GM12878 (cell line): Measurements from ENCODE around the gene ULBP1. TPM values are rescaled to one million over a fixed set of nuclear protein-coding genes. Genes with fewer than 3 reads are reported as not detected.

Experiments
- ATAC-seq: fragments of 200-7000 bp; cut with Tn5 transposase; 3 replicates; pipeline ENCODE4 v1.9.1; 2020; ENCODE audit warnings: mild to moderate bottlenecking, moderate library complexity
- BruUV-seq: library from RNA; stranded (reverse); fragments of 400-500 nt; replicated peaks from 2 replicates; lab custom pipeline; 2021; lab: Mats Ljungman, UMichigan
- CTCF ChIA-PET: fragments of 300-600 bp; sonication (Branson Sonifier 250); formaldehyde crosslinking; extraction: SDS; loops from one replicate; lab custom pipeline; 2021; ENCODE audit warnings: inconsistent platforms; lab: Yijun Ruan, JAX
- POLR2A ChIA-PET: fragments of 350-600 bp; formaldehyde crosslinking; extraction: SDS; loops from one replicate; lab custom pipeline; 2021; ENCODE audit warnings: inconsistent platforms; lab: Charles Lee
- RAD21 ChIA-PET: fragments of 300-600 bp; sonication (Branson Sonifier 250); formaldehyde crosslinking; loops from one replicate; lab custom pipeline; 2023; ENCODE audit warnings: antibody characterized with exemption; ENCODE audit not compliant: unreplicated experiment; lab: Charles Lee
- SMC1A ChIA-PET: fragments of 300-600 bp; sonication (Branson Sonifier 250); formaldehyde crosslinking; loops from one replicate; lab custom pipeline; 2023; ENCODE audit not compliant: unreplicated experiment, uncharacterized antibody; lab: Charles Lee
- DNase-seq: peaks from one replicate; pipeline ENCODE4 v3.0.0-alpha.2; 2011; ENCODE audit warnings: low read depth, low spot score
- FAIRE-seq: peaks from 3 replicates; lab custom pipeline; 2011; peaks lifted over from hg19 to GRCh38; lab: Jason Lieb, UNC
- H2AFZ ChIP-seq: 2 replicates; pipeline ENCODE4 v1.6.0; 2011; ENCODE audit warnings: low read depth, low read length, control low read depth; ENCODE audit not compliant: control insufficient read depth
- H3K27ac ChIP-seq: 2 replicates; pipeline ENCODE4 v1.5.1; 2011; ENCODE audit warnings: control low read depth; ENCODE audit not compliant: control insufficient read depth, insufficient read depth
- H3K27me3 ChIP-seq, 2 experiments: replicated peaks in 1 of 2; 2 replicates each; pipeline versions ENCODE4 v1.6.0 to v1.6.1; 2011; ENCODE audit warnings: low read length in 1 of 2; ENCODE audit not compliant: control insufficient read depth in 2 of 2, insufficient read depth in 2 of 2
- H3K36me3 ChIP-seq, 2 experiments: 2 replicates each; pipeline ENCODE4 v1.5.1; 2011; ENCODE audit warnings: low read length in 1 of 2; ENCODE audit not compliant: control insufficient read depth in 2 of 2, insufficient read depth in 2 of 2
- H3K4me1 ChIP-seq: 2 replicates; pipeline ENCODE4 v1.6.1; 2011; ENCODE audit warnings: mild to moderate bottlenecking, low read length, moderate library complexity, mixed read lengths; ENCODE audit not compliant: control insufficient read depth, insufficient read depth
- H3K4me2 ChIP-seq: 2 replicates; pipeline ENCODE4 v1.6.0; 2011; ENCODE audit warnings: control low read depth; ENCODE audit not compliant: control insufficient read depth, insufficient read depth
- H3K4me3 ChIP-seq: fragments of 200-600 bp; sonication (generic); 2 replicates; pipeline ENCODE4 v1.5.1; 2016
- H3K79me2 ChIP-seq: 2 replicates; pipeline ENCODE4 v1.6.0; 2011; ENCODE audit warnings: low read length; ENCODE audit not compliant: control insufficient read depth, insufficient read depth
- H3K9ac ChIP-seq: 2 replicates; pipeline ENCODE4 v1.8.0; 2011; ENCODE audit warnings: low read length, control low read depth, mixed read lengths; ENCODE audit not compliant: control insufficient read depth, insufficient read depth
- H3K9me3 ChIP-seq: replicated peaks from 3 replicates; pipeline ENCODE4 v1.5.1; 2011; ENCODE audit warnings: mild to moderate bottlenecking, low read length; ENCODE audit not compliant: control insufficient read depth, insufficient read depth
- H4K20me1 ChIP-seq: 2 replicates; pipeline ENCODE4 v1.6.0; 2011; ENCODE audit not compliant: control insufficient read depth, insufficient read depth
- BACH1 ChIP-seq: fragments of 450-650 bp; IDR thresholded peaks from 2 replicates; pipeline ENCODE4 v1.6.1; 2017; ENCODE audit warnings: mild to moderate bottlenecking, borderline replicate concordance
- CBX3 ChIP-seq: fragments of 200-600 bp; sonication (generic); IDR thresholded peaks from 2 replicates; pipeline ENCODE4 v1.6.1; 2016; ENCODE audit warnings: low read depth, borderline replicate concordance
- CHD1 ChIP-seq: IDR thresholded peaks from 2 replicates; pipeline ENCODE4 v1.6.1; 2012; ENCODE audit warnings: low read depth, low read length, improper control_type of control experiment
- FOXM1 ChIP-seq: IDR thresholded peaks from 2 replicates; pipeline ENCODE4 v1.6.1; 2012; ENCODE audit warnings: low read depth, mild to moderate bottlenecking, inconsistent platforms, low read length, moderate library complexity
- MTA3 ChIP-seq: IDR thresholded peaks from 2 replicates; pipeline ENCODE4 v1.6.1; 2012; ENCODE audit warnings: low read length, inconsistent platforms, borderline replicate concordance
- MXI1 ChIP-seq: fragments of 150-350 bp; IDR thresholded peaks from 2 replicates; pipeline ENCODE4 v1.6.1; 2011; ENCODE audit warnings: low read depth, mild to moderate bottlenecking, inconsistent platforms, low read length, improper control_type of control experiment
- PAX5 ChIP-seq: IDR thresholded peaks from 2 replicates; pipeline ENCODE4 v1.6.1; 2011; ENCODE audit warnings: low read depth, low read length, borderline replicate concordance
- SMARCA5 ChIP-seq: fragments of 450-650 bp; IDR thresholded peaks from 2 replicates; pipeline ENCODE4 v1.6.1; 2017; ENCODE audit warnings: mild to moderate bottlenecking
- STAT1 ChIP-seq: fragments of 450-650 bp; conservative IDR thresholded peaks from 2 replicates; pipeline ENCODE4 v1.6.1; 2014; ENCODE audit warnings: antibody characterized with exemption, mild to moderate bottlenecking
- WGBS: methylation state at CpG from one replicate; pipeline ENCODE4 v1.1.6; 2016; ENCODE audit warnings: low lambda C conversion rate; ENCODE audit not compliant: insufficient replicate concordance, insufficient coverage; ENCODE audit errors: missing lambda C conversion rate; 5-methylcytosine and 5-hydroxymethylcytosine counted together
- in situ Hi-C: fragments of 300-500 bp; cut with MboI; formaldehyde crosslinking; loops from 9 replicates; pipeline ENCODE4 v1.14.3; 2018; ENCODE audit warnings: mixed read lengths
- intact Hi-C: fragments of 100-400 bp; cut with micrococcal nuclease; formaldehyde crosslinking; loops from one replicate; pipeline ENCODE4 v1.14.2; 2022; ENCODE audit not compliant: unreplicated experiment
- polyA plus RNA-seq, 11 experiments: library from polyadenylated mRNA; depleted of rRNA in 4 of 11; unstranded in 6 of 11; stranded (reverse) in 5 of 11; fragments of >200 nt; fragmentation: Nextera tagmentation in 4 of 11; fragmentation: Illumina TruSeq in 1 of 11; extraction: Ambion mirVana in 4 of 11; extraction: Trizol in 1 of 11; gene quantifications; 1 replicate in 1 of 11; 2 replicates in 10 of 11; pipeline versions ENCODE4 v1.2.1 to v1.2.3, GENCODE V29; 2011 to 2016; ENCODE audit warnings: inconsistent platforms in 2 of 11, missing spikeins in 2 of 11, low read depth in 1 of 11
- total RNA-seq, 4 experiments: library from RNA; depleted of rRNA in 3 of 4; stranded (reverse); fragments of >200 nt in 3 of 4; fragmentation: Illumina TruSeq in 1 of 4; extraction: Trizol in 1 of 4; gene quantifications; 2 replicates each; pipeline versions ENCODE4 v1.2.1 to v1.2.3, GENCODE V29; 2013 to 2021
- TF ChIP-seq, protein P1 (sequence below): fragments of 450-650 bp; IDR thresholded peaks from 2 replicates; pipeline ENCODE4 v1.6.1; 2018; ENCODE audit warnings: mild to moderate bottlenecking, low read depth, moderate library complexity; ENCODE audit not compliant: partially characterized antibody
- TF ChIP-seq, protein P2 (sequence below): IDR thresholded peaks from 2 replicates; pipeline ENCODE4 v1.6.1; 2011; ENCODE audit warnings: borderline replicate concordance, low read depth, mild to moderate bottlenecking, moderate library complexity, low read length; ENCODE audit not compliant: insufficient read depth, poor library complexity, severe bottlenecking

ULBP1 gene
- total and polyA plus RNA-seq, 10 of the 15 experiments (the other 5 are each of a cell fraction or from before 2014, with no cell fraction given), result 0.02 to 0.12 (median 0.04) TPM; not detected in 7

DNA sequence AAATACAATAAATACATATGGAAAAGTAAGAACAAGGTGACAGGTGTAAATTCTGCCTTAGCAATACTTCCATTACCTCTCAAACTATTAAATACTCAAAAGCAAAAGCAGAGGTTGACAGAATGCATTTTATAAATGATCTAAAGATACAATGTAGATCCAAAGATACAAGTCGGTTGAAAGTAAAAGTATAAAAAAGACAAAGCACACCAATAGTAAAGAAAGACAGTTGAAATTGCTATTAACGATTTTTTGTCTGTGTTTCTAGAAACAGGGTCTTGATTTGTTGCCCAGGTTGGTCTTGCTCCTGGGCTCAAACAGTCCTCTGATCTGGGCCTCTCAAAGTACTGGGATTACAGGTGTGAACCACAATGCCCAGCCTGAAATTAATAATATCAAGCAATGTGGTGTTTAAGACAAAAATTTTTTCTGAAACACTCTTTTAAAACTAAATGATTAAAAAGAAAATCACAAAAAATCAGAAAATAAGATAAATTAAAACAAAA is 23.9 kb downstream of the ULBP1 start:
- no peak overlapping the region for H3K27ac ChIP-seq
- peaks cover 14% of the 10 kb centered on the region for H3K4me1 ChIP-seq
- no peak overlapping the region for H2AFZ ChIP-seq
- H3K27me3 ChIP-seq, result peaks cover 8 to 22% of the 10 kb centered on the region in 2 experiments
- FAIRE-seq, result no peak
- H3K9ac ChIP-seq, result no peak overlapping the region
- intact Hi-C loops, result no loop called here
- H3K4me3 ChIP-seq, result no peak overlapping the region
- no peaks in the 10 kb centered on the region; the same call in none of the 2 replicates for H4K20me1 ChIP-seq
- no peak for TF ChIP-seq CBX3
- TF ChIP-seq MXI1, result no peak
- TF ChIP-seq BACH1, result no peak
- TF ChIP-seq, all 136 proteins: peak for 0
- SMC1A ChIA-PET, result no interaction called here
- H3K36me3 ChIP-seq, result no peaks in the 10 kb centered on the region
- DNase-seq, result no peak
- peaks cover 7% of the 10 kb centered on the region; the same call in 2 of the 3 replicates for H3K9me3 ChIP-seq
- no peak for ATAC-seq
- POLR2A ChIA-PET, result no interaction called here
- CTCF ChIA-PET, result interaction anchor here (1.1 kb wide), 1 partner anchor 20 kb away, joined by 3 read pairs; no protein-coding TSS in a partner anchor
- 25% methylated on average over 2 of the region's 2 CpGs for WGBS
- RAD21 ChIA-PET, result no interaction called here
- no peaks in the 10 kb centered on the region for H3K79me2 ChIP-seq
- in situ Hi-C loops, result no loop called here
- H3K4me2 ChIP-seq, result no peak overlapping the region
- BruUV-seq, result no TSS peak

GRCh38 chr6:149988550-149989346 is 25.0 kb downstream of the ULBP1 start:
- Histone ChIP-seq H3K9me3 (peaks cover 7% of the 10 kb centered on the region; the same call in 2 of the 3 replicates), H3K4me3 (no peak overlapping the region), H3K36me3 (no peaks in the 10 kb centered on the region), H3K4me1 (peaks cover 14% of the 10 kb centered on the region), H3K79me2 (no peaks in the 10 kb centered on the region), H3K4me2 (no peak overlapping the region), H4K20me1 (no peaks in the 10 kb centered on the region; the same call in none of the 2 replicates), H3K27ac (no peak overlapping the region), H3K27me3 (peaks cover 8 to 22% of the 10 kb centered on the region in 2 experiments), H2AFZ (no peak overlapping the region), H3K9ac (no peak overlapping the region)
- BruUV-seq, result no TSS peak
- intact Hi-C loops, result no loop called here
- in situ Hi-C loops, result no loop called here
- WGBS, result 40% methylated on average over 17 of the region's 17 CpGs
- ChIA-PET POLR2A (no interaction called here), RAD21 (no interaction called here), CTCF (no interaction called here), SMC1A (no interaction called here)
- DNase-seq (no peak), ATAC-seq (no peak), FAIRE-seq (no peak)
- TF ChIP-seq CHD1 (no peak), SMARCA5 (no peak), MTA3 (no peak), PAX5 (no peak), FOXM1 (no peak), STAT1 (no peak)
- TF ChIP-seq, protein P1, sequence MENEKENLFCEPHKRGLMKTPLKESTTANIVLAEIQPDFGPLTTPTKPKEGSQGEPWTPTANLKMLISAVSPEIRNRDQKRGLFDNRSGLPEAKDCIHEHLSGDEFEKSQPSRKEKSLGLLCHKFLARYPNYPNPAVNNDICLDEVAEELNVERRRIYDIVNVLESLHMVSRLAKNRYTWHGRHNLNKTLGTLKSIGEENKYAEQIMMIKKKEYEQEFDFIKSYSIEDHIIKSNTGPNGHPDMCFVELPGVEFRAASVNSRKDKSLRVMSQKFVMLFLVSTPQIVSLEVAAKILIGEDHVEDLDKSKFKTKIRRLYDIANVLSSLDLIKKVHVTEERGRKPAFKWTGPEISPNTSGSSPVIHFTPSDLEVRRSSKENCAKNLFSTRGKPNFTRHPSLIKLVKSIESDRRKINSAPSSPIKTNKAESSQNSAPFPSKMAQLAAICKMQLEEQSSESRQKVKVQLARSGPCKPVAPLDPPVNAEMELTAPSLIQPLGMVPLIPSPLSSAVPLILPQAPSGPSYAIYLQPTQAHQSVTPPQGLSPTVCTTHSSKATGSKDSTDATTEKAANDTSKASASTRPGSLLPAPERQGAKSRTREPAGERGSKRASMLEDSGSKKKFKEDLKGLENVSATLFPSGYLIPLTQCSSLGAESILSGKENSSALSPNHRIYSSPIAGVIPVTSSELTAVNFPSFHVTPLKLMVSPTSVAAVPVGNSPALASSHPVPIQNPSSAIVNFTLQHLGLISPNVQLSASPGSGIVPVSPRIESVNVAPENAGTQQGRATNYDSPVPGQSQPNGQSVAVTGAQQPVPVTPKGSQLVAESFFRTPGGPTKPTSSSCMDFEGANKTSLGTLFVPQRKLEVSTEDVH, result no peak
- TF ChIP-seq, protein P2, sequence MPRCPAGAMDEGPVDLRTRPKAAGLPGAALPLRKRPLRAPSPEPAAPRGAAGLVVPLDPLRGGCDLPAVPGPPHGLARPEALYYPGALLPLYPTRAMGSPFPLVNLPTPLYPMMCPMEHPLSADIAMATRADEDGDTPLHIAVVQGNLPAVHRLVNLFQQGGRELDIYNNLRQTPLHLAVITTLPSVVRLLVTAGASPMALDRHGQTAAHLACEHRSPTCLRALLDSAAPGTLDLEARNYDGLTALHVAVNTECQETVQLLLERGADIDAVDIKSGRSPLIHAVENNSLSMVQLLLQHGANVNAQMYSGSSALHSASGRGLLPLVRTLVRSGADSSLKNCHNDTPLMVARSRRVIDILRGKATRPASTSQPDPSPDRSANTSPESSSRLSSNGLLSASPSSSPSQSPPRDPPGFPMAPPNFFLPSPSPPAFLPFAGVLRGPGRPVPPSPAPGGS, result no peak
